ENCODE measurements around the gene BBC3. TPM values are rescaled to one million over a fixed set of nuclear protein-coding genes. Genes with fewer than 3 reads are reported as not detected.
A peak's percentile ranks its signal among the peaks of the same experiment; 100 is the strongest.
"Not testable (repeated sequence)": the region's sequence is repeated elsewhere in the genome, so short reads cannot be mapped to it uniquely, and the experiment has no call there.

BBC3 gene, protein sequence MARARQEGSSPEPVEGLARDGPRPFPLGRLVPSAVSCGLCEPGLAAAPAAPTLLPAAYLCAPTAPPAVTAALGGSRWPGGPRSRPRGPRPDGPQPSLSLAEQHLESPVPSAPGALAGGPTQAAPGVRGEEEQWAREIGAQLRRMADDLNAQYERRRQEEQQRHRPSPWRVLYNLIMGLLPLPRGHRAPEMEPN
- total RNA-seq, result 10 to 100 TPM; 31.9 to 32.2 TPM
- 1 to 10 TPM; 3.7 to 8.0 TPM for polyA plus RNA-seq

DNA sequence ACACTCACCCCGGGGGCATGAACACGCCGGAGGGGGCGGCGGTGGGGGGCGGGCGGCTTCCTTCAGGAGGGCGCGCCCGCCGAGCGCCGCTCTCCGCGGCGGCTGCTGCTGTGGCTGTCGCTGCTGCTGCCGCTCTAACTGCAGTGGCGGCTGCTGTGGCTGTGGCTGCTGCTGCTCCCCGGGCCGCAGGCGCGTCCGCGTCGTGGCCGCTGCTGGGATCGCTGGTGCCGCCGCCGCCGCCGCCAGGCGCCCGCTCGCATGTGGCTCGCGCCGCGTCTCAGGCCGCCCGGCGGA lies at the start of gene BBC3:
BBC3 (minus strand) TSS at position 279 of the 294 bp plus-strand sequence. CDS start 2,768 bp downstream, outside the sequence.
- H3K36me3 Mint-ChIP-seq, result no peaks in the 10 kb centered on the region
- Histone ChIP-seq H3K27ac (ENCODE audit: low read depth, low read length) (peak within 1 kb of the TSS; percentile 76), H3K27me3 (ENCODE audit: insufficient read depth, low read length) (no peaks in the 10 kb centered on the region), H3K4me3 (ENCODE audit: low read length in 2 of 2) (peak within 1 kb of the TSS; percentile 33 to 85), H3K9me3 (ENCODE audit: control insufficient read depth in 1 of 2, low read length in 2 of 2) (no peaks in the 10 kb centered on the region), H3K4me1 (ENCODE audit: insufficient read depth, low read length) (peaks cover 52% of the 10 kb centered on the region), H3K36me3 (ENCODE audit: insufficient read depth, low read length) (no peaks in the 10 kb centered on the region)
- H3K9me3 Mint-ChIP-seq, result no peaks in the 10 kb centered on the region
- POLR2A ChIA-PET (ENCODE audit: partially characterized antibody), result interaction anchor here (1.5 to 2.8 kb wide), 2 partner anchors 13 to 44 kb away, joined by 3 to 24 read pairs; partner anchors contain the start of gene INAFM1
- DNase-seq, result no peak
- H3K27me3 Mint-ChIP-seq, result no peaks in the 10 kb centered on the region
- intact Hi-C loops (cut with micrococcal nuclease), result loop anchor here (1.0 to 2.0 kb wide), 2 partner anchors 13 to 44 kb away; partner anchors contain the start of gene INAFM1
- H3K4me3 Mint-ChIP-seq, result peak within 1 kb of the TSS; percentile 73 to 88 (median 83)
- peak within 1 kb of the TSS; percentile 71 to 97 (median 93) for H3K27ac Mint-ChIP-seq
- CTCF ChIA-PET (ENCODE audit: partially characterized antibody), result no interaction called here
- peaks cover 15 to 33% (median 22%) of the 10 kb centered on the region in 4 donors for H3K4me1 Mint-ChIP-seq

- Histone ChIP-seq H3K27me3 (ENCODE audit: insufficient read depth, low read length) (no peaks in the 10 kb centered on the region), H3K4me1 (ENCODE audit: insufficient read depth, low read length) (peaks cover 7% of the 10 kb centered on the region), H3K9me3 (ENCODE audit: control insufficient read depth in 1 of 2, low read length in 2 of 2) (no peaks in the 10 kb centered on the region), H3K4me3 (ENCODE audit: low read length in 2 of 2) (no peak overlapping the region), H3K27ac (ENCODE audit: low read depth, low read length) (no peak overlapping the region), H3K36me3 (ENCODE audit: insufficient read depth, low read length) (no peaks in the 10 kb centered on the region)
- intact Hi-C loops (cut with micrococcal nuclease), result loop anchor here (5.0 kb wide), 1 partner anchor 112 kb away; no protein-coding TSS in a partner anchor
- Mint-ChIP-seq H3K4me3 (no peak overlapping the region), H3K9me3 (no peaks in the 10 kb centered on the region), H3K27me3 (no peaks in the 10 kb centered on the region), H3K27ac (peak overlapping the region in 2 of 7 donors; percentile 46 to 79), H3K36me3 (peaks cover 0 to 3% of the 10 kb centered on the region in 2 donors), H3K4me1 (peaks cover 7 to 17% (median 14%) of the 10 kb centered on the region in 4 donors)
- POLR2A ChIA-PET (ENCODE audit: partially characterized antibody), result no interaction called here
- CTCF ChIA-PET (ENCODE audit: partially characterized antibody), result interaction anchor here (1.0 kb wide), 1 partner anchor 12 kb away, joined by 3 read pairs; no protein-coding TSS in a partner anchor
- DNase-seq, result peak in 4 of 5 donors; percentile 33 to 53 (median 41)
These were observed 49.3 kb upstream of the BBC3 start for GRCh38 chr19:47280183-47280797.

DNA sequence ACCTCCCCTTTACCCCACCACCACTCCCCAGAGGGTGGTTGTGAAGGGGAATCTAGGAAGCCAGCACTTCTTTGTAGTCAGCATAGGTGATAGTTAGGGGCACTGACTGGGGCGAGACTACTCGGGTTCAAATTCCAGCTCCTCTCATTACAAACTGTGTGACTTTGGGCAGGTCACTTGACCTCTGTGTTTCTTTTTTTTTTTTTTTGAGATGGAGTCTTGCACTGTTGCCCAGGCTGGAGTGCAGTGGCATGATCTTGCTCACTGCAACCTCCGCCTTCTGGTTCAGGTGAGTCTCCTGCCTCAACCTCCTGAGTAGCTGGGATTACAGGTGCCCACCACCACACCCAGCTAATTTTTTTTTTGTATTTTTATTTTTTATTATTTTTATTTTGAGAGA lies 45.5 kb upstream of the BBC3 start:
- H3K27ac Mint-ChIP-seq, result peak overlapping the region in 4 of 7 donors; percentile 22 to 59 (median 34)
- H3K9me3 Mint-ChIP-seq; H3K27me3 ChIP-seq (ENCODE audit: insufficient read depth, low read length); H3K9me3 ChIP-seq (ENCODE audit: control insufficient read depth in 1 of 2, low read length in 2 of 2); intact Hi-C loops (cut with micrococcal nuclease); H3K36me3 ChIP-seq (ENCODE audit: insufficient read depth, low read length); DNase-seq; H3K27ac ChIP-seq (ENCODE audit: low read depth, low read length); H3K4me3 ChIP-seq (ENCODE audit: low read length in 2 of 2); H3K27me3 Mint-ChIP-seq: not testable (repeated sequence)
- H3K4me1 ChIP-seq (ENCODE audit: insufficient read depth, low read length), result peaks cover 19% of the 10 kb centered on the region
- CTCF ChIA-PET (ENCODE audit: partially characterized antibody), result interaction anchor here (0.6 to 3.8 kb wide), 6 partner anchors 8 to 500 kb away, joined by 3 to 33 read pairs (median 4); partner anchors contain the start of gene SAE1
- peaks cover 0 to 19% of the 10 kb centered on the region in 2 donors for H3K36me3 Mint-ChIP-seq
- peaks cover 17 to 33% (median 20%) of the 10 kb centered on the region in 4 donors for H3K4me1 Mint-ChIP-seq
- POLR2A ChIA-PET (ENCODE audit: partially characterized antibody), result interaction anchor here (0.6 to 3.3 kb wide), 4 partner anchors 51 to 207 kb away, joined by 3 to 29 read pairs (median 3); partner anchors contain the start of genes KPTN and ZC3H4
- H3K4me3 Mint-ChIP-seq, result peak overlapping the region in 3 of 8 donors; percentile 49 to 82 (median 78)

DNA sequence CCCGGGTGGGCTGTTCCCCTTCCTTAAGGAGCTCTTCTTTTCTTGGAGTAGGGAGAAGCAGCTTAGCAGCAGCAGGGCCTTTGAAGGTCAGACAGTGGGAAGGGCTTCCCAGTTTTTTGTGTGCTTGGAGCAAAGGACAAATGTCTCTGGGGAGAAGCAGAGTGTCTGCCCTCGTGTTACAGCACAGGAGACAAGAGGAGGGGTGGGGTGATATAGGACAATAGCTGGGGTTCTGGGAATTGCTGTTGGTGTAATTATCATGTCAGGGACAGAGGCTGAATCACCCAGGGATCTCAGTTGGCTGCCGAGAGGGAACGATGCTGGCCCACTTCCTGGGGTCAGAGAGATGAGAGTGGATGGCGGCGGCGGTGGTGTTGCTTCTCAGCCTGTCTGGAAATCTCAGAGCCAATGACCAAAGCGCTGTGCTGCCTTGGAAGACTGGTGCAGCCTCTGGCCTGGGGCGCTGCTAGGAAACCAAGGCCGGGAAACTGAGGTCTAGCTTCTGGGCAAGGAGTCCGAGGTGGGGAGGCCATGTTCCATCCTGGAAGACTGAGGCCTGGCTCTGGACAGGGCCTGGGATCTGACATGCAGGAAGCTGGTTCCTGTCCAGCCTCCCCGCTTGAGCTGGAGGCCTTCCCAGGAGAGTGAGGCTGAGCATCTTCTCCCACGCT lies 44.9 kb upstream of the BBC3 start:
- H3K27me3 ChIP-seq (ENCODE audit: insufficient read depth, low read length), result no peaks in the 10 kb centered on the region
- Mint-ChIP-seq H3K4me1 (peaks cover 17 to 33% (median 20%) of the 10 kb centered on the region in 4 donors), H3K4me3 (peak overlapping the region; percentile 11 to 83 (median 78)), H3K36me3 (peaks cover 0 to 21% of the 10 kb centered on the region in 2 donors), H3K27ac (peak overlapping the region; percentile 63 to 90 (median 76)), H3K9me3 (no peaks in the 10 kb centered on the region), H3K27me3 (no peaks in the 10 kb centered on the region)
- POLR2A ChIA-PET (ENCODE audit: partially characterized antibody), result interaction anchor here (0.6 to 3.3 kb wide), 11 partner anchors 8 to 675 kb away, joined by 3 to 120 read pairs (median 7); partner anchors contain the start of genes CALM3, CCDC9, KPTN and ZC3H4
- CTCF ChIA-PET (ENCODE audit: partially characterized antibody), result interaction anchor here (0.6 to 3.8 kb wide), 6 partner anchors 9 to 145 kb away, joined by 3 to 33 read pairs (median 3); partner anchors contain the start of gene SAE1
- peaks cover 19% of the 10 kb centered on the region for H3K4me1 ChIP-seq (ENCODE audit: insufficient read depth, low read length)
- H3K4me3 ChIP-seq (ENCODE audit: low read length in 2 of 2), result no peak overlapping the region
- no peaks in the 10 kb centered on the region for H3K9me3 ChIP-seq (ENCODE audit: control insufficient read depth in 1 of 2, low read length in 2 of 2)
- no peak overlapping the region for H3K27ac ChIP-seq (ENCODE audit: low read depth, low read length)
- intact Hi-C loops (cut with micrococcal nuclease), result loop anchor here (2.0 kb wide), 1 partner anchor 45 kb away; the partner anchor contains the start of gene BBC3
- DNase-seq, result no peak
- peaks cover 5% of the 10 kb centered on the region for H3K36me3 ChIP-seq (ENCODE audit: insufficient read depth, low read length)

GRCh38 chr19:47274891-47275761 lies 44.1 kb upstream of the BBC3 start:
- peaks cover 17 to 33% (median 20%) of the 10 kb centered on the region in 4 donors for H3K4me1 Mint-ChIP-seq
- H3K4me3 ChIP-seq (ENCODE audit: low read length in 2 of 2), result peak overlapping the region in 1 of 2 donors; percentile 43
- CTCF ChIA-PET (ENCODE audit: partially characterized antibody), result interaction anchor here (0.6 to 3.8 kb wide), 7 partner anchors 9 to 76 kb away, joined by 3 to 33 read pairs (median 3); no protein-coding TSS in a partner anchor
- no peaks in the 10 kb centered on the region for H3K27me3 Mint-ChIP-seq
- peaks cover 8% of the 10 kb centered on the region for H3K36me3 ChIP-seq (ENCODE audit: insufficient read depth, low read length)
- H3K27me3 ChIP-seq (ENCODE audit: insufficient read depth, low read length), result no peaks in the 10 kb centered on the region
- peaks cover 3 to 28% of the 10 kb centered on the region in 2 donors for H3K36me3 Mint-ChIP-seq
- H3K9me3 ChIP-seq (ENCODE audit: control insufficient read depth in 1 of 2, low read length in 2 of 2), result no peaks in the 10 kb centered on the region
- peak overlapping the region; percentile 63 to 90 (median 76) for H3K27ac Mint-ChIP-seq
- intact Hi-C loops (cut with micrococcal nuclease), result loop anchor here (1.0 to 2.0 kb wide), 7 partner anchors 19 to 503 kb away; partner anchors contain the start of genes BBC3, CCDC9, DHX34 and SELENOW
- POLR2A ChIA-PET (ENCODE audit: partially characterized antibody), result interaction anchor here (0.5 to 3.3 kb wide), 24 partner anchors 9 to 1544 kb away, joined by 3 to 120 read pairs (median 5); partner anchors contain the start of genes CALM3, CCDC9, DHX34 and FBXO46
- peaks cover 19% of the 10 kb centered on the region for H3K4me1 ChIP-seq (ENCODE audit: insufficient read depth, low read length)
- peak in 1 of 5 donors; percentile 56 for DNase-seq
- no peaks in the 10 kb centered on the region for H3K9me3 Mint-ChIP-seq
- peak overlapping the region; percentile 39 for H3K27ac ChIP-seq (ENCODE audit: low read depth, low read length)
- H3K4me3 Mint-ChIP-seq, result peak overlapping the region; percentile 66 to 92 (median 80)

All from CD4-positive, alpha-beta memory T cell (primary cell).